Activated CD8-positive, alpha-beta memory T cell treated with anti-CD3 and anti-CD28 coated beads for 24 hours (primary cell): ENCODE results near the gene ASCL5.

Experiments
- DNase-seq: peaks from one replicate; pipeline ENCODE4 v3.0.0-alpha.2; 2020

The ASCL5 gene

DNA sequence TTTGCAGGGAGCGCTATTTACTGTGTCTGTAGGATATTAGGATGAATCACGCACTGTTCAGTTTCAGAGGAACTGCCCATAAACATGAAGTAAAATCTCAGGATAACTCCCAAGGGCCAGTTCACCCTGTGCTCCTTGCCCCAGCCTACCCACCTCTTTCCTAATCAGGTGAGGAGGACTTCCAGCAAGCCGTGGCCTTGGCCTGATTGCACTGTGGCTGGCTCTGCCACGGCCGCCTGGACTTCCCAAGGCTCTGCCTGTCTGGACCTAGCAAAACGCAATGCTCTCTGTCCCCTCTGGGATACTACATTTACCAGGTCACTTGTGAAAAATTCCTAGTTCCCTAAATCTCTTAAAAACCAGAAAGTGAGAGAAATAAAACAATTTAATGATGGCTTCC, 7.4 kb upstream of the ASCL5 start:
- DNase-seq = no peak

- no peak for DNase-seq
Measured at GRCh38 chr1:201131398-201131797, 4.4 kb upstream of the ASCL5 start.

DNA sequence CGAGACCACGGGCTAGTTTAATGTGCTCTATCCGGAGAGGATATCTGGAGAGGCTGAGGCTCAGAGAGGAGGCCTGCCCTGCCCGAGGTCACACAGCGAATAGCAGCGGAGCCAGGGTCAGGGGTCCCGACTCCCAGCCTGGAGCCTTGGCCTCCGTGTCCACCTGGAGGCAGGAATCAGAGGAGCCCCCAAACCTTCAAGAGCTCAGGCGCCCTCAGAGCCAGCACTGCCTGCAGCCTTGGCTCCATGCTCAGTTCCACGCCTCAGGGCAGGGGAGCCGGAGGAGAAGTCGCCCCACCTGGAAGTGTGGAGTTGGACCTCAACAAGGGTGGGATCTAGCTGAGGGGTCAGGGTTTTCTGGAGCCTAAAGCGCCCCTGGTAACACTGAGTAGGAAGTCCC, 2.0 kb upstream of the ASCL5 start:
- DNase-seq = no peak

GRCh38 chr1:201128476-201128875, 1.5 kb upstream of the ASCL5 start:
- no peak for DNase-seq

DNA sequence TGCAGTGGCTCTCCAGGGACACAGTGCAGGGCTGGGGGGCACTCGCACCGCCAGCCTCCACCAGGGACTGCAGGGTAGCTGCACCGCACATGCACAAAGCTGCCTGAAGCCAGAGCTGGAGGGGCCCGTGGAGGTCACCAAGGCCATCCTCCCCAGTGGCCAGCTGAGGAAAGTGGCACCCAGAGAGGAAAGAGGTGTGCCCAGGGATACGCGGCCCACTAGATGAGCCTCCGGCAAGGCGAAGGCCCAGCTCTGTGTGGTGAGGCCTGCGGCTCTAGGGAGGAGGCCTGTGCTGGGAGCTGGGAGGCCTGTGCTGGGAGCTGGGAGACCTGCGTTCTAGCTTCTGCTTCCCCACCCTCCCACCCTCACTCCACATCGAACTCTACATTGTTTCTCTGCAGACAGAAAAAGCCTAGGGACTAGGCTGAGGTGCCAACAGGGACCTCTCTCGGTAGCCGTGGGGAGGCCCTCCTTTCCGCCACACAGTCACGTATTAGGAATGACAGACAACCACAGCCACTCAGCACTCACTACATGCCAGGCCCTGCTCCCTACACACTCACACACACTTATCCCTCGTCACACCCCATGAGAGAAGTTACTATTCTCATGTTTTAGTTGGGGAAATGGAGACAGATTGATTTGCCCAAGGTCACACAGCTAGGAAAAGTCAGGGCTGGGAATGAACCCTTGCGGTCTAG, 921 bp upstream of the ASCL5 start:
- DNase-seq = no peak

DNA sequence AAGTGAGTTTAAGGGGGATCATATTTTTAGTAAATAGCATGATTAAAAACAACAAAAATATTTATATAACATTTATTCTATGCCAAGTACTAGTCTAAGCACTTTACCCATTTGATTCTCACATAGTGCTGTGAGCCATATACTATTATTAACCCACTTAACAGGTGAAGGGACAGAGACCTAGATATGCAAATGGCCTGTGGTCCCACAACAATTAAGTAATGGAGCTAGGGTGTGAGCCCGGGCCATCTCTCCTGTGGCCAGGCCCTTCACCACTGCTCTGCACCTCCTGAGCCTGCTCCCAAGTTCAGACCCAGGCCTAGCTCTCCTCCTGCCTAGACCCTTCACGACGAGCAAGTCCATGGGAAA, 537 bp downstream of the ASCL5 start:
- no peak for DNase-seq

DNA sequence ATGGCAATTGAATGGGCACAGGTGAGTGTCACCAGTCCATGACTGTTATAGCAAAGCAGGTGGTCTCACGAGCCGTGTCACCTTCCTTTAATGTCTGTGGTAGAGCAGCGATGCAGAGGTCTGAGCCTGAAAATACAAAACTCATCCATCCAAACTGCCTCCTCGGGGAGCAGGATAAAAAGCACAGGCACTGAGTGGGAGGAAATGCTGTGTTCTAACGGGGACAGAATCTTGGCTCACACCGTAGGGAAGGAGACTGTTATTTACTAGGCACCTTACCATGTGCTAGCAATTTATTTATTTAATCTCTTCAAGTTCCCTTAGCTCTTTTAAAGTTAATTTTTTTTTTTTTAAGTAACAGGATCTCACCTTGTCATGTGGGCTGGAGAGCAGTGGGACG, 1.2 kb downstream of the ASCL5 start:
- no peak for DNase-seq

GRCh38 chr1:201125019-201125418, 2.0 kb downstream of the ASCL5 start:
- DNase-seq = no peak

- no peak for DNase-seq
Measured at GRCh38 chr1:201123866-201124265, 3.1 kb downstream of the ASCL5 start.

GRCh38 chr1:201122321-201122957, 4.5 kb downstream of the ASCL5 start:
- no peak for DNase-seq

GRCh38 chr1:201119206-201120197, 7.5 kb downstream of the ASCL5 start:
- peak; percentile 67 for DNase-seq

GRCh38 chr1:201116091-201116490, 10.9 kb downstream of the ASCL5 start:
- DNase-seq = no peak

GRCh38 chr1:201115390-201115937, 11.5 kb downstream of the ASCL5 start:
- DNase-seq = no peak

- peak; percentile 90 for DNase-seq
Measured at GRCh38 chr1:201114245-201115131, 12.5 kb downstream of the ASCL5 start.

DNA sequence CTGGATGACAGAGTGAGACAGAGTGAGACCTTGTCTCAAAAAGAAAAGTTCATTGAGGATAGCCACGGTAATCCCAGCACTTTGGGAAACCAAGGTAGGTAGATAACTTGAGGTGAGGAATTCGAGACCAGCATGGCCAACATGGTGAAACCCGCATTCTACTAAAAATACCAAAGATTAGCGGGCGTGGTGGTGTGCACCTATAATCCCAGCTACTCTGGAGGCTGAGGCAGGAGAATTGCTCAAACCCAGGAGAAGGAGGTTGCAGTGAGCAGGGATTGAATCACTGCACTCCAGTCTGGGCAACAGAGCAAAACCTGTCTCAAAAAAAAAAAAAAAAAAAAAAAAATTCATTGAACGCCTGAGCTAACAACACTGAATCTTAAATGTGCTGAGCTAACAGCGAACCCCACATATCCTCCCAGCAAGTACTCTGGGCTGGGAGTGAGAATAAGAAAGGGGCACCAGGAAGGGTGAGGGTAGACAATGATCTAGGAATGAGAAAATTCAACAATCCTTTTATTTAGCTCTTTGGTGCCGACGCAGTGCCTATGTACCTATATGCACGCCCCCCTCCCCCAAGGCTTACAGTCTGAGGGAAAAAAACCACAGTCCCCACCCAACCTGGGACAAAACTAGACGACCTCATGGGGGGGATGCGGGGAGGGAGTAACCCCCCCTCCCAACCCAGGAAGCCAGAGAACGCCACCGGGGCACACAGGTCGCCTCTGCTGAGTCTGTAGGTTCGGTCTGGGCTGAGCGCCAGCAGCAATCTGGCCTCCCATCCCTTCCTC, 13.3 kb downstream of the ASCL5 start:
- DNase-seq = no peak

DNA sequence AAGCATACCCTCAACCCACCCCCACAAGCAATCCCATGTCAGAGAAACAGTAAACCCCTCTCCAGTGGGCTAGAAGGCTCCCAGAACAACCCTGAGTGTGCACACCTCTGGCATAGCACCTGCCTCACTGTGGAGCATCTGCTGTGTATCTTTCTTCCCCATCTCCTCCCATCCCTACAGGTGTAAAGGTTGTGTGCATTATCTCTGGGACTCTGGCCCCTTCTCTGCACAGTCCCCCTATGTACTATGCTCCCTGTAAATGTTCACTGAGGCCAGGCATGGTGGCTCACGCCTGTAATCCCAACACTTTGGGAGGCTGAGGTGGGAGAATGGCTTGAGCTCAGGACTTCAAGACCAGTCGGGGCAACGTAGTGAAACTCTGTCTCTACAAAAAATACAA, 14.1 kb downstream of the ASCL5 start:
- DNase-seq = no peak

GRCh38 chr1:201112173-201112731, 14.7 kb downstream of the ASCL5 start, which contains the start of gene CACNA1S:
Gene CACNA1S, minus strand, starts transcription at chr1:201112426. Its CDS starts 87 bp downstream, at chr1:201112339.
- no peak for DNase-seq

- no peak for DNase-seq
Measured at GRCh38 chr1:201111672-201112071, 15.3 kb downstream of the ASCL5 start.

DNA sequence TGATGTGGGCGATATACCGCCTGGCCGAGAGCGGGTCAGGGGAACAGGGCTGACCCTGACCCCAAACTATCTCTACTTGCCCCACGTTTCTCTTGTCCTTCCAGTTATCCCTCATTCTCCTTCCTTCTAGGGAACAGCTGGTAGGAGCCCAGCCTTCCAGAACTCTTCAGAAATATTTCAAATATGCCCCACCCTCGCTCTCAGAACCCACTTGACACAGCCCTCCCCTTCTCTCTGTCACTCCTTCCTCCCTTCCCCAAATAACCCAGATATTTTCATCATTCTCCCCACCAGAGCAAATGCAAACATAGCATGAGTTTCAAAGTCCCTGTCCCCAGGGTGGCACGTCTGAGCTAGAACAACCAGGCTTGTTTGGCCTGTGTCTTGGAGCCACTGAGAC, 15.8 kb downstream of the ASCL5 start:
- DNase-seq = no peak

DNA sequence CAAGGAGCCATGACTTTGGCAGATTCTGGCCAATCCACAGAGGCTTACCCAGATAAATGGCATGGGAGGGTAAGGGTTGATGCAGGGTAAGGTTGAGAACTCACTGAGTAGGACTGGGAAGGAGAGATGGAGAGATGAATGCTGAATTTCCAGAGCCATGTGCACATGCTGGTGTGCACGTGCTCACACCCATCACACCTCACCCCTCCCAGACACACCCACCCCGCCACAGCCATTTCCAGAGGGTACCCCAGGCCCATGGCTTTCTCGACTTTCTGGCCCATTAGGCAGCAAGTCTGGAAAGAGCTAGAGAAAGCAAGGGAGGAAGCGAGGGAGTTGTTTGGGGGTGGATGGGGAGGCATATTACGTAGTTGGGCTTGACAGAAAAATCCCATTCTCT, 16.4 kb downstream of the ASCL5 start:
- DNase-seq = no peak

DNA sequence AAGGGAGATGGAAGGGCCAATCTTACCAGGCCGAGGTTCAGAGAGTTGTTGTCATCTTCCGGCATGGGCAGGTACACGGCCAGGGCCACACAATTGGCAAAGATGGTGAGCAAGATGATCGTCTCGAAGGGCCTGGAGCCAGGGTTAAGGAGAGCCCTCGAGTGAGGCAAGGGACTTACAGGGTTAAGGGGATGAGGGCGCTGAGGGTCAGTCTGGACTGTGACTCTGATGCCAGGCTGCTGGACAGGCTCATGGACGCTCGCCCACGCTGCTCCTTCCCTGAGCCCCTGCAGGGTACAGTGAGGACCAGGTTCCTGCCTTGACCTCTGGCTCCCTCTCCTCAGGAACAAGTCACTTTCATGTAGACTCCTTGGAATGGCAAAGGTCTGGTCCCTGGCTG, 16.8 kb downstream of the ASCL5 start:
- DNase-seq = no peak
